HepG2 (cell line): Measurements from ENCODE around the gene ART5. TPM values are rescaled to one million over a fixed set of nuclear protein-coding genes. Genes with fewer than 3 reads are reported as not detected.
A peak's percentile ranks its signal among the peaks of the same experiment; 100 is the strongest.

Source experiments
- KAT7 ChIP-seq: IDR thresholded peaks from 2 replicates; pipeline ENCODE4 v1.6.1; 2018; ENCODE audit warnings: borderline replicate concordance, missing compliant biosample characterization
- KDM3A ChIP-seq: IDR thresholded peaks from 2 replicates; pipeline ENCODE4 v1.6.1; 2018; ENCODE audit warnings: low read depth, missing compliant biosample characterization
- KLF15 ChIP-seq: sonication (generic); formaldehyde crosslinking; IDR thresholded peaks from 2 replicates; pipeline ENCODE4 v1.8.1; 2023; ENCODE audit warnings: borderline replicate concordance, mild to moderate bottlenecking, inconsistent platforms, missing genetic modification reagents, mixed read lengths
- NFYB ChIP-seq: sonication (generic); formaldehyde crosslinking; IDR thresholded peaks from 2 replicates; pipeline ENCODE4 v1.4.0; 2020; ENCODE audit warnings: missing genetic modification reagents
- PHF5A ChIP-seq: IDR thresholded peaks from one replicate; pipeline ENCODE4 v1.6.1; 2018; ENCODE audit warnings: low read depth, missing genetic modification reagents; ENCODE audit not compliant: unreplicated experiment
- RARA ChIP-seq: IDR thresholded peaks from 2 replicates; pipeline ENCODE4 v1.6.1; 2016; ENCODE audit warnings: missing genetic modification reagents, missing compliant biosample characterization
- SALL1 ChIP-seq: sonication (generic); formaldehyde crosslinking; IDR thresholded peaks from 2 replicates; pipeline ENCODE4 v1.8.0; 2022; ENCODE audit warnings: mild to moderate bottlenecking, missing genetic modification reagents
- SRSF4 ChIP-seq: fragments of 200-400 bp; formaldehyde crosslinking; IDR thresholded peaks from one replicate; pipeline ENCODE4 v1.6.1; 2018; ENCODE audit warnings: mild to moderate bottlenecking, low read depth, low read length, moderate library complexity; ENCODE audit not compliant: poor library complexity, severe bottlenecking
- SRSF9 ChIP-seq: fragments of 200-400 bp; formaldehyde crosslinking; IDR thresholded peaks from 2 replicates; pipeline ENCODE4 v1.6.1; 2018; ENCODE audit warnings: borderline replicate concordance, mild to moderate bottlenecking, low read depth, low read length; ENCODE audit not compliant: insufficient read depth, poor library complexity, severe bottlenecking
- SYNCRIP ChIP-seq: fragments of 200-400 bp; formaldehyde crosslinking; IDR thresholded peaks from 2 replicates; pipeline ENCODE4 v1.6.1; 2018; ENCODE audit warnings: mild to moderate bottlenecking, low read depth, low read length; ENCODE audit not compliant: insufficient read depth
- ZBTB3 ChIP-seq: sonication (generic); formaldehyde crosslinking; IDR thresholded peaks from 2 replicates; pipeline ENCODE4 v1.4.0; 2020; ENCODE audit warnings: low read depth, mild to moderate bottlenecking, moderate library complexity, missing genetic modification reagents, borderline replicate concordance
- ZFP1 ChIP-seq: IDR thresholded peaks from 2 replicates; pipeline ENCODE4 v1.6.1; 2016
- ZMYM3 ChIP-seq: sonication (generic); formaldehyde crosslinking; IDR thresholded peaks from 2 replicates; pipeline ENCODE4 v1.5.1; 2020; ENCODE audit warnings: mild to moderate bottlenecking, missing genetic modification reagents
- ZNF296 ChIP-seq: sonication (generic); formaldehyde crosslinking; conservative IDR thresholded peaks from 2 replicates; pipeline ENCODE4 v1.5.0; 2020; ENCODE audit warnings: mild to moderate bottlenecking, missing genetic modification reagents
- ZNF484 ChIP-seq: sonication (generic); formaldehyde crosslinking; IDR thresholded peaks from 2 replicates; pipeline ENCODE4 v1.5.1; 2020; ENCODE audit warnings: mild to moderate bottlenecking, low read depth, missing genetic modification reagents, borderline replicate concordance
- ZNF570 ChIP-seq: sonication (generic); formaldehyde crosslinking; IDR thresholded peaks from 2 replicates; pipeline ENCODE4 v1.4.0; 2020; ENCODE audit warnings: mild to moderate bottlenecking, missing genetic modification reagents, borderline replicate concordance
- ZNF841 ChIP-seq: sonication (generic); formaldehyde crosslinking; IDR thresholded peaks from 2 replicates; pipeline ENCODE4 v1.8.1; 2023; ENCODE audit warnings: missing genetic modification reagents, borderline replicate concordance
- polyA plus RNA-seq, 8 experiments: library from polyadenylated mRNA; depleted of rRNA in 3 of 8; stranded (reverse) in 7 of 8; unstranded in 1 of 8; fragments of >200 nt; fragmentation: Illumina TruSeq in 4 of 8; extraction: Trizol in 4 of 8; gene quantifications; 2 replicates each; pipeline versions ENCODE4 v1.2.1 to v1.2.3, GENCODE V29; 2011 to 2016; ENCODE audit warnings: low read depth in 4 of 8, missing spikeins in 1 of 8, mixed read lengths in 1 of 8; ENCODE audit not compliant: insufficient read depth in 1 of 8
- total RNA-seq, 5 experiments: library from RNA; depleted of rRNA; stranded (reverse); fragments of >200 nt; fragmentation: Illumina TruSeq; extraction: Trizol; gene quantifications; 2 replicates each; pipeline ENCODE4 v1.2.3, GENCODE V29; 2016; ENCODE audit warnings: low read depth in 1 of 5
- TF ChIP-seq, protein P1 (sequence below): sonication (generic); formaldehyde crosslinking; IDR thresholded peaks from 2 replicates; pipeline ENCODE4 v1.8.1; 2023; ENCODE audit warnings: missing genetic modification reagents, mild to moderate bottlenecking, borderline replicate concordance
- TF ChIP-seq, protein P2 (sequence below): IDR thresholded peaks from 2 replicates; pipeline ENCODE4 v1.6.1; 2016
- TF ChIP-seq, protein P3 (sequence below): sonication (generic); formaldehyde crosslinking; IDR thresholded peaks from 2 replicates; pipeline ENCODE4 v1.4.0; 2020; ENCODE audit warnings: low read depth, mild to moderate bottlenecking, missing genetic modification reagents
- TF ChIP-seq, protein P4 (sequence below): sonication (generic); formaldehyde crosslinking; IDR thresholded peaks from 2 replicates; pipeline ENCODE4 v1.4.0; 2020; ENCODE audit warnings: missing genetic modification reagents, borderline replicate concordance

Gene ART5
- total and polyA plus RNA-seq, 2 of the 13 experiments (the other 11 are each of a cell fraction or from before 2014, with no cell fraction given), result 0.55 to 0.93 TPM

DNA sequence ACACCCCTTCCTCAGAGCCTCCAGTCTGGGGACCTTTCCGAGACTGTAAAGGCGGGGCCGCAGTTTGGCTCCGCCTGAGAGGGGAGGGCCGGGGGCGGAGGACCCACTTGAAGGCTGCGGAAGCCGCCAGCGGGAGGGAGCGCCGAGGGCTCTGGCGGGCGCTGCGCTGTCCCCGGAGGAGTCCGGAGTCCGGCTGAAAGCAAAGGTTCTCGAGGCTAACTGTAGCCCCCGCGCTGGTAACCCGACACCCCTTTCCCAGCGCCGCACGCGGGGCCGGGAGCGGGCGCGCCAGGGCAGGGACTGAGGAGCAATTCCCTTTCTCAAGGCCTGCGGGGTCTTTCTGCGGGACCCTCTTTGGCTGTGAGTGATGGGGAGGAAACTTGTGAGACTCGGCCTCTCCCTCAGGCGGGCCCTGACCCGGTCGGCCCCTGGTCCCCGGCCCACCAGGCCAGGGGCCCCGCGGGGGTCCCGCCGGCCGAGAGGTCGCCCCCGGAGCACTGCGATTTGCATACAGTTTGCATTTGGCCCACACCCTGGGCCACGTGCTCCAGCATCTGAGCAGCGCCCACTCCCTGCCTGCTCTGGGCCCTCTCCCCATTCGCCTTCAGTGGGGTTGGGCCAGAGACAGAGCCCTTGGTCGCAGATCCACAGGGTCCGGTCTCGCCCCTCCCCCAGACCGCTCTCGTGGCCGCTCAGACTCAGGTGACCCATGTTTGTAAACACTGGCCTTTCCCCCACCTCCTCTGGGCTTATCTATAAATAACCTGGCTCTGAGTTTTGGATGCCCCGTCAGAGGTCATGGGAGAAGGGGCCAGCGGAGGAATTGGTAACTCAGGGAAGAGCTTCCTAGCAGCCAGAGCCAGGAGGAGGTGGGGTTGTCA is 519 bp upstream of the ART5 start (continued):
- TF ChIP-seq SYNCRIP (no peak), KDM3A (CRISPR knock-in tag) (no peak), ZNF296 (CRISPR knock-in tag) (no peak), PHF5A (no peak), SALL1 (CRISPR knock-in tag) (peak; percentile 35), RARA (CRISPR knock-in tag) (0 out of 2 replicates have a peak, but pooled peaks have one; percentile 6), SRSF4 (no peak), ZBTB3 (CRISPR knock-in tag) (0 out of 2 replicates have a peak, but pooled peaks have one; percentile 56), KLF15 (CRISPR knock-in tag) (no peak), SRSF9 (no peak), ZNF484 (no peak), ZNF841 (CRISPR knock-in tag) (no peak), ZFP1 (CRISPR knock-in tag) (no peak), NFYB (CRISPR knock-in tag) (0 out of 2 replicates have a peak, but pooled peaks have one; percentile 17), ZMYM3 (no peak), ZNF570 (CRISPR knock-in tag) (no peak), KAT7 (CRISPR knock-in tag) (no peak)
- TF ChIP-seq, protein P1, sequence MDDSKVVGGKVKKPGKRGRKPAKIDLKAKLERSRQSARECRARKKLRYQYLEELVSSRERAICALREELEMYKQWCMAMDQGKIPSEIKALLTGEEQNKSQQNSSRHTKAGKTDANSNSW, result no peak
- TF ChIP-seq, protein P2, sequence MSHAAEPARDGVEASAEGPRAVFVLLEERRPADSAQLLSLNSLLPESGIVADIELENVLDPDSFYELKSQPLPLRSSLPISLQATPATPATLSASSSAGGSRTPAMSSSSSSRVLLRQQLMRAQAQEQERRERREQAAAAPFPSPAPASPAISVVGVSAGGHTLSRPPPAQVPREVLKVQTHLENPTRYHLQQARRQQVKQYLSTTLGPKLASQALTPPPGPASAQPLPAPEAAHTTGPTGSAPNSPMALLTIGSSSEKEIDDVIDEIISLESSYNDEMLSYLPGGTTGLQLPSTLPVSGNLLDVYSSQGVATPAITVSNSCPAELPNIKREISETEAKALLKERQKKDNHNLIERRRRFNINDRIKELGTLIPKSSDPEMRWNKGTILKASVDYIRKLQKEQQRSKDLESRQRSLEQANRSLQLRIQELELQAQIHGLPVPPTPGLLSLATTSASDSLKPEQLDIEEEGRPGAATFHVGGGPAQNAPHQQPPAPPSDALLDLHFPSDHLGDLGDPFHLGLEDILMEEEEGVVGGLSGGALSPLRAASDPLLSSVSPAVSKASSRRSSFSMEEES (CRISPR knock-in tag), result peak; percentile 61
- TF ChIP-seq, protein P3, sequence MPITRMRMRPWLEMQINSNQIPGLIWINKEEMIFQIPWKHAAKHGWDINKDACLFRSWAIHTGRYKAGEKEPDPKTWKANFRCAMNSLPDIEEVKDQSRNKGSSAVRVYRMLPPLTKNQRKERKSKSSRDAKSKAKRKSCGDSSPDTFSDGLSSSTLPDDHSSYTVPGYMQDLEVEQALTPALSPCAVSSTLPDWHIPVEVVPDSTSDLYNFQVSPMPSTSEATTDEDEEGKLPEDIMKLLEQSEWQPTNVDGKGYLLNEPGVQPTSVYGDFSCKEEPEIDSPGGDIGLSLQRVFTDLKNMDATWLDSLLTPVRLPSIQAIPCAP, result no peak
- TF ChIP-seq, protein P4, sequence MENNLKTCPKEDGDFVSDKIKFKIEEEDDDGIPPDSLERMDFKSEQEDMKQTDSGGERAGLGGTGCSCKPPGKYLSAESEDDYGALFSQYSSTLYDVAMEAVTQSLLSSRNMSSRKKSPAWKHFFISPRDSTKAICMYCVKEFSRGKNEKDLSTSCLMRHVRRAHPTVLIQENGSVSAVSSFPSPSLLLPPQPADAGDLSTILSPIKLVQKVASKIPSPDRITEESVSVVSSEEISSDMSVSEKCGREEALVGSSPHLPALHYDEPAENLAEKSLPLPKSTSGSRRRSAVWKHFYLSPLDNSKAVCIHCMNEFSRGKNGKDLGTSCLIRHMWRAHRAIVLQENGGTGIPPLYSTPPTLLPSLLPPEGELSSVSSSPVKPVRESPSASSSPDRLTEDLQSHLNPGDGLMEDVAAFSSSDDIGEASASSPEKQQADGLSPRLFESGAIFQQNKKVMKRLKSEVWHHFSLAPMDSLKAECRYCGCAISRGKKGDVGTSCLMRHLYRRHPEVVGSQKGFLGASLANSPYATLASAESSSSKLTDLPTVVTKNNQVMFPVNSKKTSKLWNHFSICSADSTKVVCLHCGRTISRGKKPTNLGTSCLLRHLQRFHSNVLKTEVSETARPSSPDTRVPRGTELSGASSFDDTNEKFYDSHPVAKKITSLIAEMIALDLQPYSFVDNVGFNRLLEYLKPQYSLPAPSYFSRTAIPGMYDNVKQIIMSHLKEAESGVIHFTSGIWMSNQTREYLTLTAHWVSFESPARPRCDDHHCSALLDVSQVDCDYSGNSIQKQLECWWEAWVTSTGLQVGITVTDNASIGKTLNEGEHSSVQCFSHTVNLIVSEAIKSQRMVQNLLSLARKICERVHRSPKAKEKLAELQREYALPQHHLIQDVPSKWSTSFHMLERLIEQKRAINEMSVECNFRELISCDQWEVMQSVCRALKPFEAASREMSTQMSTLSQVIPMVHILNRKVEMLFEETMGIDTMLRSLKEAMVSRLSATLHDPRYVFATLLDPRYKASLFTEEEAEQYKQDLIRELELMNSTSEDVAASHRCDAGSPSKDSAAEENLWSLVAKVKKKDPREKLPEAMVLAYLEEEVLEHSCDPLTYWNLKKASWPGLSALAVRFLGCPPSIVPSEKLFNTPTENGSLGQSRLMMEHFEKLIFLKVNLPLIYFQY (CRISPR knock-in tag), result no peak
